Keratinocyte (primary cell): ENCODE results near the gene TAOK1. TPM values are rescaled to one million over a fixed set of nuclear protein-coding genes. Genes with fewer than 3 reads are reported as not detected.

ENCODE experiments used
- DNase-seq: peaks from one replicate; pipeline ENCODE4 v3.0.0-alpha.2; 2011; ENCODE audit warnings: low read depth, missing footprints, low spot score
- FAIRE-seq: peaks from 2 replicates; lab custom pipeline; 2011; peaks lifted over from hg19 to GRCh38; lab: Jason Lieb, UNC
- H2AFZ ChIP-seq: 2 replicates; pipeline ENCODE4 v1.6.0; 2012; ENCODE audit warnings: low read length, control low read depth, inconsistent platforms; ENCODE audit not compliant: control insufficient read depth
- H3K27ac ChIP-seq: 2 replicates; pipeline ENCODE4 v1.5.1; 2011; ENCODE audit warnings: low read length; ENCODE audit not compliant: control insufficient read depth, insufficient read depth
- H3K27me3 ChIP-seq: 3 replicates; pipeline ENCODE4 v1.6.0; 2011; ENCODE audit warnings: low read length; ENCODE audit not compliant: control insufficient read depth, insufficient read depth; ENCODE audit errors: extremely low read depth
- H3K36me3 ChIP-seq, 2 experiments: 2 replicates in 1 of 2; 3 replicates in 1 of 2; pipeline ENCODE4 v1.5.1; 2011; ENCODE audit warnings: low read length in 2 of 2, mild to moderate bottlenecking in 1 of 2; ENCODE audit not compliant: control insufficient read depth in 2 of 2, insufficient read depth in 2 of 2; ENCODE audit errors: extremely low read depth in 1 of 2
- H3K4me1 ChIP-seq: 3 replicates; pipeline ENCODE4 v1.5.1; 2011; ENCODE audit warnings: low read length; ENCODE audit not compliant: control insufficient read depth, insufficient read depth; ENCODE audit errors: extremely low read depth
- H3K4me2 ChIP-seq: 3 replicates; pipeline ENCODE4 v1.6.0; 2011; ENCODE audit warnings: low read depth, low read length; ENCODE audit not compliant: control insufficient read depth, insufficient read depth; ENCODE audit errors: extremely low read depth
- H3K4me3 ChIP-seq, 3 experiments: fragments of 200-600 bp in 1 of 3; sonication (generic) in 1 of 3; 2 replicates in 2 of 3; 3 replicates in 1 of 3; pipeline ENCODE4 v1.5.1; 2011 to 2016; ENCODE audit warnings: low read length in 3 of 3, mild to moderate bottlenecking in 3 of 3, control low read depth in 2 of 3, inconsistent platforms in 1 of 3, low read depth in 1 of 3, mixed read lengths in 1 of 3, mixed run types in 1 of 3, moderate library complexity in 1 of 3; ENCODE audit not compliant: control insufficient read depth in 2 of 3, insufficient read depth in 2 of 3; ENCODE audit errors: extremely low read depth in 1 of 3
- H3K79me2 ChIP-seq: 2 replicates; pipeline ENCODE4 v1.6.0; 2012; ENCODE audit warnings: low read length; ENCODE audit not compliant: control insufficient read depth, insufficient read depth
- H3K9ac ChIP-seq: 3 replicates; pipeline ENCODE4 v1.6.0; 2011; ENCODE audit warnings: low read length; ENCODE audit not compliant: control insufficient read depth, insufficient read depth; ENCODE audit errors: extremely low read depth
- H3K9me1 ChIP-seq: 3 replicates; pipeline ENCODE4 v1.6.0; 2011; ENCODE audit warnings: low read length; ENCODE audit not compliant: control insufficient read depth, insufficient read depth; ENCODE audit errors: extremely low read depth
- H3K9me3 ChIP-seq: 2 replicates; pipeline ENCODE4 v1.5.1; 2012; ENCODE audit warnings: low read depth, low read length; ENCODE audit not compliant: control insufficient read depth
- H4K20me1 ChIP-seq: 3 replicates; pipeline ENCODE4 v1.6.0; 2011; ENCODE audit warnings: low read length; ENCODE audit not compliant: control insufficient read depth, insufficient read depth; ENCODE audit errors: extremely low read depth
- EZH2 ChIP-seq: IDR thresholded peaks from one replicate; pipeline ENCODE4 v1.6.1; 2012; ENCODE audit warnings: inconsistent platforms, mild to moderate bottlenecking, low read length, moderate library complexity
- dilution Hi-C: fragments of 300-500 bp; cut with MboI; formaldehyde crosslinking; loops from one replicate; pipeline ENCODE4 v1.7.0; 2020; ENCODE audit warnings: low sequenced_read_pairs; ENCODE audit not compliant: extremely low pct_ligation_motif_present
- polyA plus RNA-seq, 5 experiments: library from polyadenylated mRNA; depleted of rRNA in 3 of 5; stranded (reverse) in 3 of 5; stranded (forward) in 1 of 5; unstranded in 1 of 5; fragments of >200 nt; gene quantifications; 1 replicate in 1 of 5; 2 replicates in 3 of 5; 3 replicates in 1 of 5; pipeline versions ENCODE4 v1.2.1 to v1.2.3, GENCODE V29; 2011 to 2012; ENCODE audit warnings: missing spikeins in 2 of 5, low read depth in 1 of 5, low replicate concordance in 1 of 5
- TF ChIP-seq, protein P1 (sequence below), 3 experiments: IDR thresholded peaks in 1 of 3; conservative IDR thresholded peaks in 1 of 3; optimal IDR thresholded peaks in 1 of 3; 2 replicates in 2 of 3; 3 replicates in 1 of 3; pipeline versions ENCODE3 to v1.5.1; 2011; ENCODE audit warnings: low read length in 3 of 3, mild to moderate bottlenecking in 3 of 3, moderate library complexity in 2 of 3, control low read depth in 1 of 3, inconsistent platforms in 1 of 3; ENCODE audit not compliant: insufficient read depth in 2 of 3; ENCODE audit errors: extremely low read depth in 1 of 3

The TAOK1 gene
- polyA plus RNA-seq, 1 donor (not counting 4 experiments of a cell fraction or from before 2014, with no cell fraction given): 26.7 TPM

DNA sequence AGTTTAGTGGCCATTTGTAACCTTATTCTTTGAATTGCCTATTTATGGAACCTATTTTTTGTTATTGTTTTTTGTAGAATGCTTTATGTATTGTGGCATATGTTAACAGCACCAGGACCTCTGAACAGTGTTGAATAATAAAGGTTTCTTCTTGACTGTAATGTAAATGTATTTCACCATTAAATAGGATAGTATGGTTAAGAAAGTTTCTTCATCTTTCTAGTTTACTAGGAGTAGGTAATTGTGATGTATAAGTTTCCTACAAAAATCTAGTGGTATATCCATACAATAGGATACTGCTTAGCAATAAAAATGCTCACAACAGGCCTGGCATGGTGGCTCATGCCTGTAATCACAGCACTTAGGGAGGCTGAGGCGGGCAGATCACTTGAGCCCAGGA is 52.3 kb downstream of the TAOK1 start:
- no peak for TF ChIP-seq EZH2
- TF ChIP-seq, protein P1, sequence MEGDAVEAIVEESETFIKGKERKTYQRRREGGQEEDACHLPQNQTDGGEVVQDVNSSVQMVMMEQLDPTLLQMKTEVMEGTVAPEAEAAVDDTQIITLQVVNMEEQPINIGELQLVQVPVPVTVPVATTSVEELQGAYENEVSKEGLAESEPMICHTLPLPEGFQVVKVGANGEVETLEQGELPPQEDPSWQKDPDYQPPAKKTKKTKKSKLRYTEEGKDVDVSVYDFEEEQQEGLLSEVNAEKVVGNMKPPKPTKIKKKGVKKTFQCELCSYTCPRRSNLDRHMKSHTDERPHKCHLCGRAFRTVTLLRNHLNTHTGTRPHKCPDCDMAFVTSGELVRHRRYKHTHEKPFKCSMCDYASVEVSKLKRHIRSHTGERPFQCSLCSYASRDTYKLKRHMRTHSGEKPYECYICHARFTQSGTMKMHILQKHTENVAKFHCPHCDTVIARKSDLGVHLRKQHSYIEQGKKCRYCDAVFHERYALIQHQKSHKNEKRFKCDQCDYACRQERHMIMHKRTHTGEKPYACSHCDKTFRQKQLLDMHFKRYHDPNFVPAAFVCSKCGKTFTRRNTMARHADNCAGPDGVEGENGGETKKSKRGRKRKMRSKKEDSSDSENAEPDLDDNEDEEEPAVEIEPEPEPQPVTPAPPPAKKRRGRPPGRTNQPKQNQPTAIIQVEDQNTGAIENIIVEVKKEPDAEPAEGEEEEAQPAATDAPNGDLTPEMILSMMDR (optimal IDR thresholded peaks at IDR 0.05 in 1 of 3, IDR thresholded peaks at IDR 0.05 in 1 of 3, conservative IDR thresholded peaks at IDR 0.05 in 1 of 3; ENCODE audit: extremely low read depth in 1 of 3, insufficient read depth in 2 of 3, low read length in 3 of 3): no peak
- Histone ChIP-seq H3K9me3 (no peaks in the 10 kb centered on the region), H3K36me3 (no peaks in the 10 kb centered on the region), H2AFZ (no peak overlapping the region), H3K9ac (no peak overlapping the region), H3K79me2 (peaks cover 81% of the 10 kb centered on the region), H3K4me3 (no peak overlapping the region), H3K4me1 (peaks cover 10% of the 10 kb centered on the region), H3K9me1 (no peaks in the 10 kb centered on the region), H3K4me2 (no peak overlapping the region), H3K27ac (no peak overlapping the region), H4K20me1 (peaks cover 3% of the 10 kb centered on the region), H3K27me3 (no peaks in the 10 kb centered on the region)
- dilution Hi-C loops: no loop called here
- FAIRE-seq (no peak), DNase-seq (no peak)

DNA sequence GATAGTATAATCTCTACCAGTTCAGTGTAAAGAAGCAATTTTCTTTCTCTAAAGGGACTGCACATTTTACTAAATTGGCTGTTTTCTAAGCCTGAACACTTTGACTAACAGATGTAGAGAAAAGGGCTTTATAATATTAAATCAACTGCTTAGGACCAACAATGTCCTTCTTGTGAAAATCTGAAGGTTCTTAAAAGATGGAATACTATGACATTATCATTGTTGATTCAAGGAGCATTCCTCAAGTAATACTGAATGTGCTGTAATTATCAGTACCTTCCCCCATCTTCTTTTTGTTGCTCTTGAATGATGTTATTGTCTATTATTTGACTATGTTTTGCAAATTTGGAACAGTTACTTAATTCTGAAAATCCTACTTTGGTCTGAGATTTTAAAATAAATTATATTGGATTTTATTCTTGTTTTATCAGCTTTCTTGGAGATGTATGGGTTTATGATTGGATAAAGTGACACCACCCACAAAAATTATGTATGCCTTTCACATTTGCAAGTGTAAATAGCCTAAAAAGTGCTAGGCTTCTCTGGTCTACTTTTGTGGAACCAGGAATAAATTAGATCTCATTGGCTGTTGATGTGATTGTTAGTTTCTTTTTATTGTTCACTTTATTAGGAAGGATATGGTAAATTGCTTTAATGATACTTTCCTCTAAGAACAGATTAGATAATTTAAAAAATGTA is 53.0 kb downstream of the TAOK1 start:
- TF ChIP-seq, protein P1 (optimal IDR thresholded peaks at IDR 0.05 in 1 of 3, IDR thresholded peaks at IDR 0.05 in 1 of 3, conservative IDR thresholded peaks at IDR 0.05 in 1 of 3; ENCODE audit: extremely low read depth in 1 of 3, insufficient read depth in 2 of 3, low read length in 3 of 3): no peak
- TF ChIP-seq EZH2: no peak
- H3K79me2 ChIP-seq: peaks cover 84% of the 10 kb centered on the region
- FAIRE-seq: no peak
- H3K9me3 ChIP-seq: no peaks in the 10 kb centered on the region
- H3K36me3 ChIP-seq: no peaks in the 10 kb centered on the region
- H3K4me1 ChIP-seq: peaks cover 10% of the 10 kb centered on the region
- H3K27me3 ChIP-seq: no peaks in the 10 kb centered on the region
- H2AFZ ChIP-seq: no peak overlapping the region
- H3K4me2 ChIP-seq: no peak overlapping the region
- peaks cover 3% of the 10 kb centered on the region for H4K20me1 ChIP-seq
- no peak overlapping the region for H3K9ac ChIP-seq
- no peak overlapping the region for H3K4me3 ChIP-seq
- DNase-seq: no peak
- no peaks in the 10 kb centered on the region for H3K9me1 ChIP-seq
- no peak overlapping the region for H3K27ac ChIP-seq
- dilution Hi-C loops: no loop called here
